GM18951 (cell line): ENCODE measurements around the gene USP3.

Experiments used
- POLR2A ChIP-seq: IDR thresholded peaks from 4 replicates; pipeline ENCODE4 v1.6.1; 2011; ENCODE audit warnings: mild to moderate bottlenecking; ENCODE audit not compliant: insufficient read length, insufficient read depth; ENCODE audit errors: extremely low read depth
- in situ Hi-C: fragments of 300-500 bp; cut with MboI; formaldehyde crosslinking; loops from one replicate; pipeline ENCODE4 v1.12.0; 2022; ENCODE audit warnings: low sequenced_read_pairs, mixed read lengths, inconsistent platforms; ENCODE audit not compliant: unreplicated experiment

USP3 gene

DNA sequence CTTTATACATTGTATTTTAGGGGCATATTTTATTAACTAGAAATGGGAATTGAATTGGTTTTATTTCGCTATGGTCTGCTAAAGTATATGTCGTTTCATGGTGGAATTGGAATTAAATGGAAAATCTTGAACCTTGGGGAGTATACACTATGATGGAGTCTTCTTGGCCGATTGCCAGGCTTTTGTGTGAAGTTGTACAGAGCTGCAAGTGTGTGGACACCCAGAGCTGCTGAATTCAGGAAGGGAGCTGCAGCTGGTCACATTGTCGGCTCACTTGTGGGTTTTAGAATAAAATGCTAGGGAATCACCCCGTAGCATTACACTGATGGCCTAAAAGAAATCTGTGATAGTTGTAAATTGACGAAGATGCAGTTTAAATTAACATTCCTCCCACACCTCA is 35.1 kb downstream of the USP3 start:
- in situ Hi-C loops, result no loop called here
- no peak for TF ChIP-seq POLR2A

DNA sequence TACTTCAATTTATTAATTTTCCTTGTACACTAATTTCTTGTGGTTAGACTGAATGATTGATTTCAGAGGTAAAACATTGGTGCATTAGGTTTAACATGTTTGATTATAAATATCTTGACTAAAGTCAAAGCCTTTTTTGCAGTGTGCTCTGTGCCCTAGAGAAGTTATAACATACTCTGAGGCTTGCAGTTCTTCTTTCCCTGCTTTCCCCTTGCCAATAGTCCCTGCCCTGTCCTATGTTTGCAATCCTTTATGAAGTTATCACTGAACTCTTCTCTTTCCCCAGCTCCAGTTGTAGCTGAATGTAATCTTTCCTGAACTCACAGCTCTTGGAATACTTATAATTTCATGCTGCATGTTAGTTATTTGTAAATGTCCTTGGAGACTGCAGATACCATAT is 35.6 kb downstream of the USP3 start:
- no peak for TF ChIP-seq POLR2A
- in situ Hi-C loops, result no loop called here

DNA sequence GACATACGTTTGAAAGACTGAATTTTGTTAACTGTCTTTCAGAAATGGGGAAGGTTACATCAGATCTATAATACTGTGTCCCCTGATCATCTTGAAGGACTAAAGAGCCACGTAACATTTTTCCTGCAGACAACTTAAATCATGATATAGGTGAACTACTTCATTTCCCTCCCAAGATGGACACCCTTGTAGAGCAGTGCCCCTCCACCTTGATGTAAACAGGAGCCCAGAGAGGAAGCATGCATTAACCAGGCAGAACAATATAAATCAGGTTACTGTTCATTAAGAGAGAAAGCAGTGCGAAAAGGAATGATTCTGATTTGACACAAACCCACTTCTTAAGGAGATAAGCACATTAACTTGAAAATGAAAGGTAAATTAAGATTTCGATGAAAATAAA is 36.1 kb downstream of the USP3 start:
- TF ChIP-seq POLR2A, result no peak

DNA sequence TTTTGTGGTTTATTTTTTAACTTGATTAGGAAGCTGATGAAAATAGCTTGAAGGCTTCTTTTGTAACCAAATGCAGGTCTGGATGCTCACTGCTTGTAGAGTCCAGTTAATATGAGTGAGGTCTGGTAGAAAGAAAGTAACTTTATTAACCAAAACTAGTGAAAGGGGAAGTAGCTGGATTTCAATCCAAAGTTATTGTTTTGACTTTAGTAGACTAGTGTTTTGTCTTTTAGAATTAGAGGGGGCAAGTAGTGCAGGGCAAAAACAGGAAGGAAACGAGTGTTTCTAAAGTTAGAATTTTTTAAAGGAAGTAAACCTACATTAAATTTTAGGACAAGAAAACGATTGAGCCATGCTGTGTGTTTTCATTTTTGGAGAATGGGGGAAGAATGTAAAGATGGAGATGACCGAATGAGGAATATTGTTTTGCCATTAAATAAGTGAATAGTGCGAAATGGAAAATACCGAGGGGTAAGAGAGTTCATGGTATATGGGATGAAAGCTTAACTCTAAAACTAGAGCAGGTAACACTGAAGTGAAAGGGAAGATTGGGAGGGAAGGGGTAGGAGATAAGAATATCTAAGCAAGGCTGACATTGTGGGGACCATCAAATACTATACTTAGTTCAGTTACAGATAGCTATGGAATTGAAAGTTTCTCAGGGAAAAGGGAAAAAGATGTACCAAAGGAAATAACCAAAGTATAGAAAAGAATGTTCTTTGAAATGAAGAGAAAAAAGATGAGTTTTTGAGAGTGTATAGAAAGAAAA is 40.0 kb downstream of the USP3 start:
- TF ChIP-seq POLR2A, result no peak
- in situ Hi-C loops, result no loop called here

More for the DNA sequence above, 36.1 kb downstream of the USP3 start:
- in situ Hi-C loops, result no loop called here

DNA sequence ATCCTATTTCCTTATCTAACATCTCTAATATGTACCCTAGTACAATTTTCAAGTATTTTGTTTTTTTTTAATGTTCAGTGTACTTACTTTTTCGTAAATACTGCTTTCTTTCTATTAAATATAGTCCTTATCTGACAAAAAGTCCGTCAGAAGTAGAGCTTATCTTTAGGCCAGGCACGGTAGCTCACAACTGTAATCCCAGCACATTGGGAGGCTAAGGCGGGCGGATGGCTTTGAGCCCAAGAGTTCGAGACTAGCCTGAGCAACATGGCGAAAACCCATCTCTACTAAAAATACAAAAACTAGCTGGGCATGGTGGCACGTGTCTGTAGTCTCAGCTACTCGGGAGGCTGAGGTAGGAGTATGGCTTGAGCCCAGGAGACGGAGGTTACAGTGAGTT is 41.1 kb downstream of the USP3 start:
- no peak for TF ChIP-seq POLR2A
- in situ Hi-C loops, result no loop called here

DNA sequence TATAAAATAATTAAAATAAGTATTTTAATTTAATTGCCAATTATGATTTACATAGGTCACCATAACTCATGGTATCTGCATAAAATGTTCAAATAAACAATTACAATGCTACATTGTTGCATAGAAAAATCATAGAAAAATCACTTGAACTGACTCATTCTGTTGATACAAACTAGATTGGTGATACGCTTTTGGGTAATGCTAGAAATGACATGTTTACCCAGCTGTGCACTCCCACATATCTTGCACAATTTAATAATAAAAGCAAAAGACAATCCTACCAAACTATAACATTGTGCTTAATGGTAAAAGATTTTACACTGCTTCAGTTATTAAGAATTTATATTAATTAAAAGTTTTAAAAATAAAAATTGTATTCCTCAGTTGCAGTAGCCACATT is 47.0 kb downstream of the USP3 start:
- no peak for TF ChIP-seq POLR2A
- in situ Hi-C loops, result no loop called here

DNA sequence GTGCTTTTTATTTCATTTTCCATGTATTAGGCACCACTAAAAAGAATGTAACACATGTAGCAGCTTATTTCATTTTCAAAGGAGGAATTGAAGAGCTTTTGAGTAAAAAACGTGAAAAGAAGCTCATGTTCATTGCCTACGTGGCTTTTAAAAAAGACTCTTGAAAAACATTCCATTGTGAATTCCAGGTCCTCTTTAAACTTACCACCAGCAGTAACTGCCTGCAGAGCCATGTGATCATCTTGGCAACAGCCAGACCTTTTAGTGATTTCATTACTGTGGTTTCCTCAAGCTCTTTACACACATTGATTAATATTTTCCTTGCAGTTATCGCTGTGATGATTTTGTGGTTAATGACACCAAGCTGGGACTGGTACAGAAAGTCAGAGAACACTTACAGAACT is 49.0 kb downstream of the USP3 start:
- in situ Hi-C loops, result no loop called here
- TF ChIP-seq POLR2A, result no peak

DNA sequence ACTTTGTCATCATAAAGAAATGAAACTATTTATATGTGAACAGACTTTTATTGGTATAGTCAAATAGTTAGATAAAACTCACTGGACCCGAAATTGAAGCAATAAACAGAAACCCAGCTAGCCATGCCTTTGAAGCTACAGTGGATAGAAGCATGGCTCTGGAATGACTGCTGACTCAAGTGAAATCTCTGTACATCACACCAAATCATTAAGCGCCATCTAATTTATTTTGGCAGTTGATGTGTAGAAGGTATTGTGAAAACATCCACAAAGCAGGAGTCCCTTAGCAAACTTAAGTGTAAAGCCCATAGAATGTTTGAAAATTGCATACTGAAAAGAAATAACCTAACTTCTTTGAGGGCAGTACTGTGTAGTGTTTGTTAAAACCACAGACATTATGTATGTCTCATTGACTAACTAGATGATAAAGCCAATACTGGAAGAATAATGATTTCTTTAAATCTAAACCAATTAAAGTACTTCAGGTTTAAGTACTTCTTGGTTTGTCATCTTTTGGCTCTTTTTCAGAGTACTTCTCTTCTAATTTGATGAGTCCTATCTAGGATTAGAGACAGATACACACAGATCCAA is 50.0 kb downstream of the USP3 start:
- in situ Hi-C loops, result no loop called here
- no peak for TF ChIP-seq POLR2A

DNA sequence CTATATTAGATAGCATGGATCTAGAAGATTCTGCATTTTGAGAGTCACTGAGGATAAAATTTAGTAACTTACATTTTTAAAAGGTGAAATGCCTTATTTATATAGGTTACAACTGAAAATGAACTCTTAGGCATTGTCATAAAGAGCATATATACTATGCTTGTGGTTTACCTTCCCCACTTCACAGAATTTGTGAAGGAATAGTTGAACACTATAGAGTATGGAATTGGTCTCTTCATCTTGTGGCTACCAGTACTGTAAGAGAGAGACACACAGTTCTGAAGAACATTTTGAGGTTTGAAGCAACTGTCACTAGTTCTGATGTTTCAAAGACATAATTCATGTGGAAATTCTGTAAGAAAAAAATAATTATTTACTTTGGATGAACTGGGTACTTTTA is 51.1 kb downstream of the USP3 start:
- TF ChIP-seq POLR2A, result no peak
- in situ Hi-C loops, result no loop called here

DNA sequence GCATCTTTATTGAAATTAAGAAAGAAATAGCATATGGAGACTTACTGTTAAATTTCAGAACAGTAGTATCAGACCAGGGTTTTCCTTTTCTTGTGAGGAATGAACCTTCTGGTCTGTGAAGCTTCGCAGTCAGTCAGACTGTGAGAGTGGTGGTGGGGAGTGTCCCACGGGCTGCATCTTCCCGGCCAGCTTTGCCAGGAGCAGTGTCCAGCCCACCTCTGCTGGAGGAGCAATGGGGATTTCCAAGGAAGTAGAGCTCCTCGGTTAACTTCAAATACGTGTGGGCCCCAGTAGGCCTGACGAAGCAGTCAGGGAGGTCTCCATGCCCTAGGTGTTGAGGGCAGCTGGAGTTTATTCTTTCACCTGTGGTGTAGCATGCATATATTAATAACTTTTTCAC is 51.9 kb downstream of the USP3 start:
- in situ Hi-C loops, result no loop called here
- no peak for TF ChIP-seq POLR2A

DNA sequence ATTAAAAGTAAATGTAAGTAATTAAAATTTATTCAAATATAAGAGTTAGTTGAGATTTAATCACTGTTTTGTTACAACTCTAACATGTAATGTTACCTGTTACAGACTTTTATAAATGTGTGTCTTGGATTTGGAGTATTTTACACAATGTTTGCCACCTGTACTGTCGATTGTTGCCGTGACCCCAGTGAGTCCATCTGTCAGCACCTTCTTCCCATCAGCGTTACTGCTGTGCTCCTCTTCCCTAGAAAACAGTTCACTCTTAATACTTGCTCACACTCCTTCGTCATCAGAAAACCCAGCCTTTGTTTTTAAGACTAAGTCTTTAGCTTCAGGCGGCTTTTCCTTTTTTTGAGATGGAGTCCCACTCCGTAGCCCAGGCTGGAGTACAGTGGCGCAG is 52.3 kb downstream of the USP3 start:
- in situ Hi-C loops, result no loop called here
- TF ChIP-seq POLR2A, result no peak

DNA sequence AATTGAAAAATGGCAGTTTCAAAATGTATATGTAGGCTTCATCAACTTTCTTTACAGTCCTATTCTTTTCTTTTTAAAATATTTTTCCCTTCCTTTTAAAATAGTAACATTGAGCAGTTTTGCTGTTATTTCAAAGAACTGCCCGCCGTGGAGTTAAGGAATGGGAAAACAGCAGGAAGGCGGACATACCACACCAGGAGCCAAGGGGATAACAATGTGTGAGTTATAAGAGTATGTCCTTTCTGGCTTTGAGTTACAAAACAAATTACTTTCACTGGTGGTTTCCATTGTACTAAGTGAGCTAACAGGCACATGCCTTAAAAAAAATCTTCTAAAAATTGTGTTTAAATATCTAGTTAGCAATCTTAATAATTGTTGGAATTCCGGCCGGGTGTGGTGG is 55.4 kb downstream of the USP3 start:
- in situ Hi-C loops, result no loop called here
- TF ChIP-seq POLR2A, result no peak

DNA sequence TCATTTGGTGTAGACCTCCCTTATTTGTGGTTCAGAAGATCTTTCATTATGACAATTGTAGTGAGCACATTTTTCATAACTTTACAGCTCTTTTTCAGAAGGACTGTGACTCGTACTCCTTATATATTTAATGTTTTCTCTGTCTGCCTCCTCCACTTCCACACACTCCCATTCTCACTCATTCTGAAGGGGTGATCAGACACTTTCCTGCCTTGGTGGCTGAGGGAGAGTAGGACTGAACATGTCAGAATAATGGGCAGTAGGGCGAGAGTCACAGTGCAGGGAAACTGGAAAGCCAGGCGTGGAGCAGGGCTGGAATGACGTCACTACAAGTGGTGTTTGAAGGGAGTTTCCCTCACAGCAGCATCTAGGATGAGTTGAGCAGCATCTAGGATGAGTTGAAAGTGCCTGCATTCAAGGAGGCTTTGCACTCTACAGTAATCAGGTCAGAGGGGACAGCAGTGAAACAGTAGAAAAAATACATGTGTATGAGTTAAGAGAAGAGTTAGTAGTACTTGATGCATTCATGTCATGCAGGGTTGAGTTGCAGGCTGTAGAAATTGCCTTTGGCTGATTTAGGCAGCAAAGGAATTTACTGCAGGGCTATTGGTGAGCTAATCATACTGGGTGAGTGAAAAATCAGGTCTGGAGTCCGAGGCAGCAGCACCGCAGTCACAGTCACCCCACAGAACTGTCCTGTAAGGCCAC is 56.5 kb downstream of the USP3 start:
- TF ChIP-seq POLR2A, result no peak
- in situ Hi-C loops, result no loop called here

DNA sequence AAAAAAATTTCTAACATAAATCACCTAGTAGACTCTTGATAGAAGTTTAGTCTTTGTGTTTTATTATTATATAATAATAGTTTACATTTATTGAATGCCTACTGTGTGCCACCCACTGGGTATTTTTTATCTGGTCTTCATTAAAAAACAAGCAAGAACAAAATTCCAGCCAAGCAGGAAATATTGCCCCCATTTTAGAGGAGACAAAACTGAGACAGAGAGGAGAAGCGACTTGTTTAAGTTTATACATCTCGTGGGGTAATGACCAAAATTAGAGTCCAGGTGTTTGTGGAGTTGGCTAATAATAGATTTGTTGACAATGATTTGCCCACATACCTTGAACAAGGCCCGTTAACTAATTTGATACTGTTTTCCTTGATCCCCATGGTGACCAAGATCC is 59.7 kb downstream of the USP3 start:
- in situ Hi-C loops, result no loop called here
- no peak for TF ChIP-seq POLR2A
